Occipital lobe (tissue), 2 donors: ENCODE results near the gene RAET1G. TPM values are rescaled to one million over a fixed set of nuclear protein-coding genes. Genes with fewer than 3 reads are reported as not detected.
"Not testable (repeated sequence)": the region's sequence is repeated elsewhere in the genome, so short reads cannot be mapped to it uniquely, and the experiment has no call there.

Experiments
- DNase-seq: peaks from one replicate; lab custom pipeline; 2025; lab: John Stamatoyannopoulos, UW
- total RNA-seq: library from RNA; depleted of rRNA; stranded (reverse); fragments of >200 nt; gene quantifications from one replicate; pipeline ENCODE4 v1.2.3, GENCODE V29; 2014

The RAET1G gene
- total RNA-seq, 1 donor from 2014 or later: not detected

DNA sequence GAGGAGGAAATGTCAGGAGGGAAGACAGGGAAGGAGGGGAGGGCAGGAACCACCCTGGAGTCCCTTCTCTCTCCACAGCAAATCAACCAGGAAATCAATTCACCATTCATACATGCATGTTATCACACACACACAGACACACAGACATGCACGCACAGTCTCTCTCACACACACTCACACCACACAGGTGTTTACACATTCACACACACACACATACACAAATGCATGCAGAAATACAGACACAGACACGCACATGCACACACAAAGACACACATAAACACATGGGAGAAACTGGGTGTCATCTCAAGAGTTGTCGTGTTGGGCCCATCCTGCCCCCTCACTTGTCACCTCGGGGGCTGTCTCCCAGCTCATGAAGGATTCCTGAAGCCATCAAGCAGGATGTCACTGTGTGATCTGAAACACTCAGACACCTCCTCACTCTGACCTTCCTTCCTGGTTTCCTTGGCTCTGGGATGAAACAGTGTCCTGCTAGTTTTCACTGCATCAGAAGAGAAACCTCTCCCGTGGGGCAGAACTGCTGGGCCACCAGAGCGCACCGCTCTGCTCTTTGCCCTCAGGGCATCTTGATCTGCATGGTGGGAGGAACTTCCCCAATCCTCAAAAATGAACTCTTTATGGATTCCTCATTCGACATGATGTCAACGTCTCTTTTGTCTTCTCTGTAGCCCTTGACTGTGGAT is 9.2 kb downstream of the RAET1G start:
- DNase-seq: no peak

DNA sequence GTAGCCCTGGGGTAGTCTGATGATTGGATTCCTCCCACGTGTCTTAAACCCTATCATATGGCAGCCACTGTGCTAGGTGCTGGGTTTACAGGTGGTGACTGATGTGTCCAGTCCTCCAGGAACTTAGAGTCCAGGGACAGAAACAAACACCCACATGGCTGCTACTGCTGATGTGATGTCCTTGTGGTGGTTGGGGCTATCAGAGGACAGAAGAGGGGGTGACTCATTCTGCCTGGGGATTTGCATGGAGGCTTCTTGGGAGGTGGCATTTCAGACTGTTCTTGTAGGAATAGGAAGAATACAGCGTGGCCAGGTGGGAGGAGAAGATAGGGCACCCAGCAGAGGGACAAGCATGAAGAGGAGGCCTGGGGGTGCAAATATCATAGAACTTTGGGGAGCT is 9.8 kb downstream of the RAET1G start:
- DNase-seq: no peak

DNA sequence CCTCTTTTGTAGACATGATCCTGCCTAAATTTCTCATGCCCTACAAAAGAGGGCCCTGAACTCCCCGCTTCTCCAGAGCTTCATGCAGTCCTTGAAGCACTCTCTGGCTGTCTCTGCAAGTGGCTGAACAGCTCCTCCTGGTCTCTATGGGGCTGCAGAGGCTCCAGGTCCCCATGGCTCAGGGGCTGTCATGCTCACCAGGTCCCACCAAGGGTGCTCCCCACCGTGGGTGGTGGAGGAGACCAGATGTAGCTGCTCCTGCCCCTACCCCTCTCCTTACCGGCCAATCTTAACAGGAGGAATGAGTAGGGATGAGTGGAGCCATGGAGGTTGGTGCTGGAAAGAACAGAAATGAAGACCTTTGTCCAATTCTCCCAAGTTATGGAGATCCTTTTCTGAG is 10.2 kb downstream of the RAET1G start:
- not testable (repeated sequence) for DNase-seq

DNA sequence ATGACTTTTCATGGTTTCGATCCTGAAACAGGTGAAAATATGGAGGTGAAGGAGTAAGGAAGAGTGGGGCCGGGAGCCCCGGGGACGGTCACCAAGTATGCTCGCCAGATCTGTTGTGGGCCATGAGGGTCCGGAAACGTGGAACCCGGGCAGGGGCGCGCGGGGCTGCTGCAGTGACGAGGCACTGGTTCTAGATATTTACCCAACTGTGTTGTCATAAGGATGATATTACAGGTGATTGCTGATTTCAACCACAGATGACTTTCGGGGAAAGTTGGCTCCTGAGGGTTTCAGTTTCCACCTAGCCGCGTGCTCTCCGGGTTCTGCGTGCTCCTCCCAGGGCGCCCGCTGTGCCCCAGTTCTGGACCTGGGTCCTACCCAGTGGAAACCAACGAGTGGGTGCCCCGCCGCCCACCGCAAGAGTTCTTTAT is 12.2 kb downstream of the RAET1G start:
- DNase-seq: no peak

DNA sequence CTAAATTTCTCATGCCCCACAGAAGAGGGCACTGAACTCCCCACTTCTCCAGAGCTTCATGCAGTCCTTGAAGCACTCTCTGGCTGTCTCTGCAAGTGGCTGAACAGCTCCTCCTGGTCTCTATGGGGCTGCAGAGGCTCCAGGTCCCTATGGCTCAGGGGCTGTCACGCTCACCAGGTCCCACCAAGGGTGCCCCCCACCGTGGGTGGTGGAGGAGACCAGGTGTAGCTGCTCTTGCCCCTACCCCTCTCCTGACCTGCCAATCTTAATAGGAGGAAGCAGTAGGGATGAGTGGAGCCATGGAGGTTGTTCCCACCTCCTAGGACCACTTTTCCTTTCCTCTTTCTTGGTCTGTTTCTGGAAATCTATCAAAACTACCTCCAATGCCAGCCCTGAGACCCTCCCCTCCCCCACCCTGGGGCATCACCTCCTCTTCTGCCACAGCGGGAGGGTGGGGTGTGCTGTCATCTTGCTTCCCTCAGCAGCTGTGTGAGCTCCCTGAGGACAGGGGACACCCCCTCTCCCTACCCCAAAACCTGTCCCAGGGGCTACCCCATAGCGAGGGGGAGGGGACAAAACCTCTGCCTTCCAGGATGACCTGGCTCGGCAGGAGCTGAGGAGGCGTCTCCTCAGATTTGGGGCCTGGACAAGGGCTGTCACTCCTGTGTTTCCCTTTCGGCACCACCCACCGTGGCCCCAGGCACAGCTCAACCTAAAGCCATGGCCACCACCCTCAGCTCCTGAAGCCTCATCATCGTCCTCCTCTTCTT is 13.0 kb downstream of the RAET1G start:
- no peak for DNase-seq

DNA sequence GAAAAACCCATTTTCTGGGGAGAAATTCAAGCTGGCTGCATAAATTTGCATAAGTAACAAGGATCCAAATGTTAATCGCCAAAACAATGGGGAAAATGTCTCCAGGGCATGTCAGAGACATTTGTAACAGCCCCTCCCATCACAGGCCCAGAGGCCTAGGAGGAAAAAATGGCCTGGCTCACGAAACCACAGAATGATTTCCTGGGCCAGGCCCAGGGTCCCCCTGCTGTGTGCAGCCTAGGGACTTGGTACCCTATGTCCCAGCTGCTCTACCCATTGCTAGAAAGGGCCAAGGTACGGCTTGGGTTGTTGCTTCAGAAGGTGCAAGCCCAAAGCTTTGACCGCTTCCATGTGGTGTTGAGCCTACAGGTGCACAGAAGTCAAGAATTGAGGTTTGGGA is 14.4 kb downstream of the RAET1G start:
- DNase-seq: not testable (repeated sequence)

DNA sequence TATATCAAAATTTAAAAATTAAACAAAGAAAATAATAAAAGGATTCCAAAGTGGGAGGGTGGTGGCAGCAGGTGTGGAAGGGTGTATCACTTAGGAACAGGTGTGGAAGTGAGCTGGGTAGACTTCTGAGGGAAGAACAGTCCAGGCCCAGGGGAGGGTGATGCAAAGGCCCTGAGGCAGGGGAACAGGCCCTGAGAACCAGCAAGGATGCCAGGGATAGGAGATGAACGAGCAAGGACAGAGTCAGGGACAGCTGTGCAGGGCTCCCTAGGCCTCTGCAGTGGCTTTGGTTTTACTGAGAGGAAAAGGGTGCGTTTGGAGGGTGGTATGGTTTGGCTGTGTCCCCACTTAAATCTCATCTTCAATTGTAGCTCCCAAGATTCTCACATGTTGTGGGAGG is 15.6 kb downstream of the RAET1G start:
- DNase-seq: no peak

DNA sequence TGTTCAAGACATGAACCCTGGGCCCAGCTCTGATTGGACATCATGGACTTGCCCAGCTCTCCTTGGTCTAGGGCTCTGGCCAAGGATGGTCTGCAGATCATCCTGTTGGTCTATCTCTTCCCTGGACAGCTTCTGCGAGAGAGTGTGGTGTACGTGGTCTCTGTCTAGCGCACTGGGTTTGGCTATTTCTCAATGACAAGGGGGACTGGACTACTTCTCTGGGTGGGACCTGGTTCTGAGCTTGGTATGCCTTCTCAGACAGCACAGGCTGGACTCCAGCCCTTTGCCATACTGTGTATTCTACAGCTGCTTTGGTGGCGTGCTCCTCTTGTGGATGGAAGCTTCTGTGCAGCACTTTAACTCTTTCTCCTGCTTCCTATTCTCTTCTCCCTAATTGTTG is 16.5 kb downstream of the RAET1G start:
- DNase-seq: no peak

DNA sequence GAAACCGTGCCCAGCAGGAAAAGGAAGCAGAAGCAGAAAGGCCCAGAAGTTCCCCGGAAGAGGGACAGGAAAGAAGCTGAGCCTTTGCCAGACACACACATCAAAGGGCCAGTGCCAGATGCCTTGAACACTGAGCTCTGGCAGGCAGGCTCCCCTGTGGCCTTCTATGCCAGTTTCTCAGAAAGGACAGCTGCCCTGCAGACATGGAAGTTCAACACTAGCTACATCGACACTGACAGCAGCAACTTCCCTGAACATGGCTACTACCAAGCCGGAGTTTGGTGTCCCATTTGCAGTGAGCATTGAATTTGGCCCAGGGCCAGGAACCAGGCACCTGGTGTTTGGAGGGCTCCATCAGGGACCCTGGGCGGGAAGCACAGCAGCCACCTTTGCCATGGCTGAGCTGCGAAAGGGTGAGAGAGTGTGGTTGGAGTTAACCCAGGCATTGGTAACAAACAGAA is 17.0 kb downstream of the RAET1G start:
- no peak for DNase-seq

DNA sequence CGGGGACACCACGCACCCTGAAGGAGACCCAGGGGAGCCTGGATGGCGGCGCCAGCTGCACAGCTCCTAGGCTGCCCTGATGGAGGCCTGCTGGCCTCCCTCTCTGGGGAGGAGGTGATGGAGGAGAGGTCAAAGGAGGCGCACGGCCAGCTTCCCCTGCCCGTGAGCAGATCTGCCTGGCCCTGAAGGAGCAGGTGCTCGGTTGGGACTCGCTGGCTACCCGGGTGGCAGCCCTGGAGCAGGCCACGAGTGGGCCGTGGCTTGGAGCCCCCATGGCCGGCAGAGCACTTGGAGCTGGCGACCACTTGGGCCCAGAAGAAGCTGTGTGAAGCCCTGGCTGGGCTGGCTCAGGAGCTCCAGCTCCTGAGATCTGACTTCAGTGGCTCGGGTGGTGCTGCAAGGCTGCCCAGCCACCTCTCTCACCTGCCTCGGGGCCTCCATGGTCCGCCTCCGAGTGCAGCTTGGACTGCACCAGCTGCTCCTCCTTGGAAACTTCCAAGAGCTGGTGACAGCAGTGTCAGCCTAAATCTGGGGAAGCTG is 17.5 kb downstream of the RAET1G start:
- DNase-seq: no peak

DNA sequence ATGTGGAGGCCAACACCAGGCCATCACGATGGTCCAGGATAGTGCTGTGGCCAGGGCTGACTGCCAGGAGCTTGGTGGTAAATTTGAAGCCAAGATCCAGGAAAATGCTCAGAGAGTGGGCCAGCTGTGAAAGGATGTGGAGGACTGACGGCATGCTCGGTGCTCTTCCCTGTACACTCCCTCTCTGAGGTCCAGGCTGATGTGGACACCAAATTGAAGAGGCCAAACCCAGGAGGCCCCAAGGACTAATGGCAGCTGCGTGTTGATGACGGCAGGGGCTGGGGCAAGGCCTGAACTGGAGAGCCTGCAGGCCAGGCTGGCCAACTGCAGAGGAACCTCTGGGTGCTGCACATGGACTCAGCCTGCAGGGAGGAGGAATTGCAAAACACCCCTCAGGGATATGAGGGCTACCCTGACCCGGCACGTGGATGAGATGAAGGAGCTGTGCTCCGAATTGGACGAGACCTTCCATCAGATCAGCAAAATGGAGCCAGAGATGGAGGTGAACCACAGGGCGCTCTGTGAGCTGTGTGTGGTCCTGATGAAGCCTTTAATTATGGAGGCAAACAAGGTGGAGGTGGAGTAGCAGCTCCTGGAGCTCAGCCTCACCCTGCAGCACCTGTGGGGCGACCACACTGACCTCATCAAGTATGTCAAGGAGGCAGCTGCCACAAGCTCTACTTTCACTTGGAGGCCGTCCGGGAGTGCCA is 18.1 kb downstream of the RAET1G start:
- DNase-seq: no peak

DNA sequence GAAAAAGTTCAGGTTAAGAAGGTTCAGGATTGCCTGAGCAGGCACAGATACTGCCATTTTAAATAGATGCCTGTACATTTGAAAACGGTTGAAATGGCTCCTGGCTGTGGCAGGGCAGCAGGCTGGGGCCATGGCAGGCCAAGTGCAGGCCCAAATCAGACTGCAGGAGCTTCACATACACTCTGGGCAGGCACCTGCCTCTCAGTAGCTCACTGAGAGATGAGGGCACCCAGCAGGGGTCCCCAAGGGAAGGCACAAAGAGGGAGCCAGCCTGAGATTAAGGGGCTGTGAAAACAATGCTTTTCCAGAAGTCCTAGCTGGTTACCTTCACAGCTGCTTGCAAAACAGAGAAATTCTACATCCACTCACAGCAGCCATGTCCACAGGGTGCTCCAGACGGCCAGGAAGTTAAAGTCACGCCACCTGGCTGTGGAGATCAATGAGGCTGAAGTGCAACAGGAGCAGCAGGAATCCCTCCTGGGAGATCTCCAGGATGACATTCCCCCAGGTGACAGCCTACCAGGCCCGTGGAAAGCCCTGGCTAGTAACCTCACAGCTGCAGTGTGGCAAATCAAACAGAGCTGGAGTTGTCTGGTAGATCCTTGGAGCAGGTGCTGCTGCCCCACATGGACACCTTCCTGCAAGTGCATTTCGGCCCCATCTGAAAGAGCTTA is 18.8 kb downstream of the RAET1G start:
- DNase-seq: no peak

DNA sequence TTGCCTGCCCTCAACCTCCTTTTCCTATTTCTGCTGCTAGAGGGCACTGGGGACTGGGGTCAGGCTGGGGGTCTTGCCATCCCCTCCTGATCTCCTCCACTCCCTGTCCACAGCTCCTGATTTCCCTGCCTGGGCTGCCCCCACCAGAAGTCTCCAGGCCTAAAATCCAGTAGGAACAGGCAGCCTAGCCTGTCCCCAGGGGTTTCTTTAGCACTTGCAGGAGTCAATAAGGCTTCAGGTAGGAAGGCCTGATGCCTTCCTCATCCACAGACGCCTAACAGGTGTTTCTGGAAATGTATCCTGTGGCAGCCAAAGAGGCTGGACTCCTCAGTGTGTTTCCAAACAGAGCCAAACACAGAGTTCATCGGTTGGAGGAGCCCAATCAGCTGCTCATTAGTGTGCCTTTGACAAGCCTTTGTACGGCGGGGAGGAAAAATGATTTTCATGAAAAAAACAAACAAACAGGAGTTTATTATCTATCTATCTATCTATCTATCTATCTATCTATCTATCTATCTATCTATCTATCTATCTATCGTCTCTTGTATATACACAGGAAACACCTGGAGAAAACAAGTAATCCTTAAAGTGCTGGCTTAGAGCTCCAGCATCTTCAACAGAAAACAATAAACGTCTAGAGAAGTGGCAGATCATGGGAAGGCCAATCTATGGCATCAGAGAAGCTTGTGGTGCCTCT is 21.3 kb downstream of the RAET1G start:
- no peak for DNase-seq

DNA sequence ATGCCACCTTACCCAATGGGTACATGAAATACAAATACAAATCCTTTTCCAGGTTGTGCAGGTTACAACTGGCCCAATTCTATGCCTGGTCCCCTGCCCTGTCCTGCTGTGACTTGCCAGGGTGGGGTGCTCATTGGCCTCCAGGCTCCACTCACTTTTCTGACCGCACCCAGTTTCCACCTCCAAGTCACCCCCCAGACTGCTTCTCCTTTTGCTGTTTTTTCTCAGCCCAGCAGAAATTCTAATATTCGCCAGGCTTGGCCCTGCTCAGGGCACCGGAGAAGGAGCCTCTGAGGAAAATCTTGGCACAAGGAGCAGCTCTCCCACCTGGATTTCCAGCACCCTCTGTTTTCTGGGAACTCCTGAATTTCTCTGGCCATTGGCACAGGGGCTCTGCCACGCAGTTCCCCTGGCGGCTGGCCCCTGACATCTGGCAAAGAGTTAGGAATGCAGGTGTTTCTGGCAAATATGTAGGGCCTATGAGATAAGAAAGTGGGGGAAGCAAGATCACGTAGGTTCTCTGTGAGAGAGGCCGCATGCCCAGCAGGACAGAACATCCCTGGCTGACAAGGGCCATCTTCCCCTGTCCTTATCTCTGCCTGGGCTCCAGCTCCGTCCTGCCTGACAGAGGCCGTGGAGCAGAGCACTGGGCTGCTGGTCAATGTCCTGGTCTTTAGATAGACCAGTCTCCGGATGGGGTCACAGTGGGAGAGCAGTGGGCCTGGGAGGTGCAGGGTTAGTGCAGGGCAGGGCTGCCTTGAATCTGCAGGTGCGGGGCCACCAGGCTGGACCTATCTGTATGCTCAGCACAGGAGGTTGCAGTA is 22.1 kb downstream of the RAET1G start:
- no peak for DNase-seq

DNA sequence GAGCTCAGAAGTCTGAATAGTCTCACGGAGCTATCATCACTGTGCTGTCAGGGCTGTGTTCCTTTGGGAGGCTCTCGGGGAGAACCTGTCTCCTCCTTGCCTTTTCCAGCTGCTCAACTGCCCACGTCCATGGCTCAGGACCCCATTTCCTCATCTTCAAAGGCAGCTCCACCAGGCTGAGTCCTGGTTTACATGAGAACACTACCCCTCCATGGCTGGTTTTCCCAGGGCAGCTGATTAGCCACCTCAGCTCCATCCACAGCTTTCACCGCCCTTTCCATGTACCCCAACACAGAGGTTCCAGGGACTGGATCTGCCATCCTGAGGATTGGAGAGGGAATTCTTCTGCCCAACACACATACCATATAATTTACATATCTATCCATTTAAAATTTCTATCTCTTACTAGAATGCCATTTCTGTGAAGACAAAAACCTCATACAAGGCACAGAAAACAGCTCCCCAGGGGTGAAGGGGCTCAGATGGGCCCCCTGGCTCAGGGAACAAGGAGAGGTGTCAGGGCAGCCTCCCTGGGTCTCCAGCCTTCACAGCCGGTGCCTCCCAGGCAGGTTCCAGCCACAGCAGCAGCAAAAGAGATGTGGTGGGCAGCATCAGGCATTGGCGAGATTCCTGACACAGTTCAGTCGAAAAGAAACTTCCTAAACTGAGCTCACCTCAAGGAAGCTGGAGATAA is 22.8 kb downstream of the RAET1G start:
- no peak for DNase-seq

DNA sequence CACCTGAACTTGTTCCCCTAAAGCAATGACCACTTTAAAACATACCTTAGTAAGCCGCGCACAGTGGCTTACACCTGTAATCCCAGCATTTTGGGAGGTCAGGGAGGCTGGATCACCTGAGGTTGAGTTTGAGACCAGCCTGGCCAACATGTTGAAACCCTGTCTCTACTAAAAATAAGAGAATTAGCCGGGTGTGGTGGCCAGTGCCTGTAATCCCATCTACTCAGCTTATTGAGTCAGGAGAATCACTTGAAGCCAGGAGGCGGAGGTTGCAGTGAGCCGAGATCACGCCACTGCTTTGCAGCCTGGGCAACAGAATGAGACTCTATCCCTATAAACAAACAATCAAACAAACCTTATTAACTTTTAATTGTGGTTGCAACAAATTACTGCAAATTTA is 23.4 kb downstream of the RAET1G start:
- no peak for DNase-seq

DNA sequence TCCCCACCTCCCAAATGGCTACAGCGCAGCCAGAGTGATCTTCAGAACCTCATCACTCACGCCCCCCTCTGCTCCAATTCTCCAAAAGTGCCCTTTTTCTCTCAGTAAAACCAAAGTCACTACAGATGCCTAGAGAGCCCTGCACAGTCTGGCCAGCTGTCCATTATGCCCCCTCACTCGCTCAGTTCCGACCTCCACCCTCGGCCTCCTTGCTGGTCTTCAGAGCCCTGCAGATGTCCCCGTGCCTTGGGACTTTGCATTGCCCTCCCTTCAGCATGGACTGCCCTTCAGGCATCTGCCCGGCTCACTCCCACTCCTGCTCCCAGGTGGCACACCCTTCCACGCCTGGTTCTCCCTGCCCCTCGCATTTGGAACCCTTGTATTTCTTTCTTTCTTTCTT is 24.0 kb downstream of the RAET1G start:
- DNase-seq: no peak

DNA sequence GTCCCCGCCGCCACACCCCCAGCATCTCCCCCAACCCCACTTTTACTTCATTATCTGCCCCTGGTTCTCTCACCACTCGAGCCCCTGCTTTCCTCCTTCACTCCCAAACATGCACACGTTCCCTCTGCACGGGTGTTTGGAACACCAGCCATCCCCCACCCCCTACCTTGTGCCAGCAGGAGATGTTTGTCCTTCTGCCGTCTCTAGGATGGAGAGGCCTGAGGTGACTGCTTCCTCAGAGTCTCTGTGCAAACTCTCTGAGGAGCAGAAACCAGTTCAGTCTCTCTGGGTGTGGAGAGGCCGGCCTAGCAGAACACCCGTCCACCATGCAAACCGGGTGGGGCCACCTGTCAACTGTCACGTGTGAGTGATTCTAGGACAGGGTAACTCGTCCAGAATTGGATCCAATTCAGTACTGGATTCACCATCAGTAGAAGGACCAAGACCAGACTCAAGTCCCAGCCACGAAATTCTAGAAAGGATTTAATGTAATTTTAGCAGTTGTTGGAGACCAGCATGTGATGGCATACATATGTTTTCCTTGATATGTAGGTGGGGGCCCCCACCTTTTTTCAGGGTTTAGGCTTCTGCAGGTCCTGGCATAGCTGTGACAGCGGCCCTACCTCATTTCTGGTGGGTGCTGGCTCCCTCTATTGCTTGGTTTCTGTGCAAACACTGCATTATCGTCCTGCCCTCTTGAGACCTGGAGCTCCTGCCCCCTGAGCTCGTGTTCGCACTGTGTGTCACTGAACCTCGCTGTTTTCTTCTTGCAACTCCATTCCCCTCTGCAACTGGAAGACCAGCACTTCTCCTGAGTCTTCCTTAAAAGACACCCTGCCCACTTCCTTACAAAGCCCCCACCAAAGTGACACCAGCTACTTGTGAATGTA is 24.8 kb downstream of the RAET1G start, which contains the start of gene RAET1E:
RAET1E (minus strand) TSS at position 259 of the 890 bp plus-strand sequence. CDS start 7,212 bp downstream, outside the sequence.
- no peak for DNase-seq
